Prostate gland (tissue), 2 donors: Measurements from ENCODE around the gene VAMP5.

ENCODE experiments used
- CTCF ChIP-seq, 4 experiments: fragments of 200-600 bp in 2 of 4; fragments of 450-650 bp in 2 of 4; sonication (generic) in 2 of 4; IDR thresholded peaks; 1 replicate in 3 of 4; 2 replicates in 1 of 4; pipeline ENCODE4 v1.5.1; 2016 to 2019; ENCODE audit warnings: antibody characterized with exemption in 4 of 4, mild to moderate bottlenecking in 2 of 4, moderate library complexity in 2 of 4
- POLR2A ChIP-seq: fragments of 450-650 bp; IDR thresholded peaks from one replicate; pipeline ENCODE4 v1.6.1; 2016; ENCODE audit warnings: antibody characterized with exemption, mild to moderate bottlenecking
- POLR2AphosphoS5 ChIP-seq: sonication (generic); formaldehyde crosslinking; IDR thresholded peaks from one replicate; pipeline ENCODE4 v1.6.1; 2017; ENCODE audit warnings: antibody characterized with exemption

- TF ChIP-seq POLR2AphosphoS5 = no peak
- no peak for TF ChIP-seq POLR2A
- no peak for TF ChIP-seq CTCF (IDR thresholded peaks at IDR 0.05)
Observed at GRCh38 chr2:85540133-85540648, 44.0 kb upstream of the VAMP5 start.
